H1 (cell line): Measurements from ENCODE around the gene ETV2. TPM values are rescaled to one million over a fixed set of nuclear protein-coding genes. Genes with fewer than 3 reads are reported as not detected.

ENCODE experiments used
- CTCF ChIA-PET: fragments of 300-600 bp; sonication (Branson Sonifier 250); formaldehyde crosslinking; loops from one replicate; lab custom pipeline; 2021; ENCODE audit not compliant: partially characterized antibody; lab: Charles Lee
- POLR2A ChIA-PET: fragments of 300-600 bp; sonication (Branson Sonifier 250); formaldehyde crosslinking; loops from one replicate; lab custom pipeline; 2021; ENCODE audit warnings: inconsistent platforms; ENCODE audit not compliant: partially characterized antibody; lab: Charles Lee
- DNase-seq, 2 experiments: peaks; one replicate each; pipeline versions ENCODE4 v3.0.0 to v3.0.0-alpha.2; 2010 to 2022; ENCODE audit warnings: low spot score in 2 of 2, low read depth in 1 of 2, mixed read lengths in 1 of 2
- FAIRE-seq: peaks from 2 replicates; lab custom pipeline; 2011; peaks lifted over from hg19 to GRCh38; lab: Jason Lieb, UNC
- H2AFZ ChIP-seq: 2 replicates; pipeline ENCODE4 v1.8.1; 2012; ENCODE audit warnings: low read length, inconsistent platforms
- H2AK5ac ChIP-seq: 2 replicates; pipeline ENCODE4 v1.6.1; 2013; ENCODE audit warnings: low read depth, low read length
- H2BK120ac ChIP-seq: replicated peaks from 2 replicates; pipeline ENCODE3; 2013; ENCODE audit warnings: low read depth, low read length, inconsistent platforms
- H2BK12ac ChIP-seq: 2 replicates; pipeline ENCODE4 v1.6.1; 2013; ENCODE audit warnings: low read depth, low read length
- H2BK15ac ChIP-seq: 2 replicates; pipeline ENCODE4 v1.6.1; 2013; ENCODE audit warnings: low read length
- H2BK20ac ChIP-seq: 2 replicates; pipeline ENCODE4 v1.6.1; 2013; ENCODE audit warnings: low read length
- H2BK5ac ChIP-seq: 2 replicates; pipeline ENCODE4 v1.6.1; 2013; ENCODE audit warnings: low read depth, low read length
- H3K14ac ChIP-seq: 2 replicates; pipeline ENCODE4 v1.6.1; 2013; ENCODE audit warnings: inconsistent platforms; ENCODE audit not compliant: insufficient read length
- H3K18ac ChIP-seq: 2 replicates; pipeline ENCODE4 v1.6.1; 2013; ENCODE audit warnings: low read length; ENCODE audit errors: extremely low read depth
- H3K23ac ChIP-seq: 2 replicates; pipeline ENCODE4 v1.6.1; 2013; ENCODE audit warnings: inconsistent platforms; ENCODE audit not compliant: insufficient read length
- H3K23me2 ChIP-seq: 2 replicates; pipeline ENCODE4 v1.6.1; 2013; ENCODE audit warnings: low read depth, low read length
- H3K27ac ChIP-seq: 2 replicates; pipeline ENCODE4 v1.6.1; 2011; ENCODE audit warnings: low read depth, low read length, inconsistent platforms
- H3K27me3 ChIP-seq, 4 experiments: replicated peaks in 1 of 4; 1 replicate in 1 of 4; 2 replicates in 3 of 4; pipeline versions ENCODE4 v1.6.1 to v1.8.1; 2011 to 2013; ENCODE audit warnings: low read length in 3 of 4, mild to moderate bottlenecking in 3 of 4, inconsistent platforms in 2 of 4, mixed read lengths in 2 of 4, moderate library complexity in 1 of 4; ENCODE audit not compliant: control insufficient read depth in 3 of 4, insufficient read depth in 3 of 4; ENCODE audit errors: extremely low read depth in 1 of 4
- H3K36me3 ChIP-seq, 4 experiments: 2 replicates each; pipeline versions ENCODE4 v1.6.1 to v1.8.1; 2011 to 2013; ENCODE audit warnings: mild to moderate bottlenecking in 4 of 4, low read length in 3 of 4, moderate library complexity in 2 of 4, control low read depth in 1 of 4, inconsistent platforms in 1 of 4; ENCODE audit not compliant: insufficient read depth in 4 of 4, control insufficient read depth in 2 of 4
- H3K4ac ChIP-seq: replicated peaks from 2 replicates; pipeline ENCODE3; 2013; ENCODE audit warnings: low read length, low read depth, mixed read lengths, inconsistent platforms; ENCODE audit not compliant: insufficient read length
- H3K4me1 ChIP-seq, 4 experiments: replicated peaks in 1 of 4; 1 replicate in 1 of 4; 2 replicates in 3 of 4; pipeline versions ENCODE4 v1.6.1 to v1.8.1; 2011 to 2013; ENCODE audit warnings: low read length in 3 of 4, inconsistent platforms in 2 of 4, mixed read lengths in 1 of 4; ENCODE audit not compliant: insufficient read depth in 4 of 4, control insufficient read depth in 3 of 4
- H3K4me2 ChIP-seq, 2 experiments: 2 replicates each; pipeline versions ENCODE4 v1.6.1 to v1.8.1; 2011 to 2013; ENCODE audit warnings: low read depth in 2 of 2, low read length in 2 of 2, control low read depth in 1 of 2, inconsistent platforms in 1 of 2, mild to moderate bottlenecking in 1 of 2; ENCODE audit not compliant: insufficient read depth in 1 of 2
- H3K4me3 ChIP-seq, 4 experiments: fragments of 200-600, 300-600 bp in 1 of 4; sonication (generic), shearing (Covaris generic), sonication (Bioruptor Twin) in 1 of 4; 2 replicates each; pipeline versions ENCODE4 v1.5.1 to v1.8.1; 2011 to 2016; ENCODE audit warnings: low read length in 4 of 4, low read depth in 3 of 4, control low read depth in 2 of 4, inconsistent platforms in 2 of 4, mild to moderate bottlenecking in 2 of 4, mixed read lengths in 1 of 4, moderate library complexity in 1 of 4; ENCODE audit not compliant: insufficient read depth in 2 of 4; ENCODE audit errors: extremely low read depth in 1 of 4
- H3K56ac ChIP-seq: replicated peaks from 2 replicates; pipeline ENCODE3; 2013; ENCODE audit warnings: low read depth, mild to moderate bottlenecking, mixed read lengths, low read length, inconsistent platforms; ENCODE audit not compliant: insufficient read length
- H3K79me1 ChIP-seq: 2 replicates; pipeline ENCODE4 v1.6.1; 2013; ENCODE audit warnings: low read depth, low read length, control low read depth
- H3K79me2 ChIP-seq, 2 experiments: 2 replicates each; pipeline versions ENCODE4 v1.6.1 to v1.8.1; 2012 to 2013; ENCODE audit warnings: low read length in 2 of 2, mild to moderate bottlenecking in 2 of 2, inconsistent platforms in 1 of 2; ENCODE audit not compliant: insufficient read depth in 2 of 2, control insufficient read depth in 1 of 2
- H3K9ac ChIP-seq, 4 experiments: replicated peaks in 1 of 4; 1 replicate in 1 of 4; 2 replicates in 3 of 4; pipeline versions ENCODE4 v1.6.1 to v1.8.1; 2011 to 2013; ENCODE audit warnings: low read depth in 3 of 4, low read length in 3 of 4, control low read depth in 2 of 4, mild to moderate bottlenecking in 2 of 4, moderate library complexity in 2 of 4, inconsistent platforms in 1 of 4; ENCODE audit errors: extremely low read depth in 1 of 4
- H3K9me3 ChIP-seq, 2 experiments: 2 replicates each; pipeline versions ENCODE4 v1.6.1 to v1.8.1; 2012 to 2013; ENCODE audit warnings: mild to moderate bottlenecking in 2 of 2, moderate library complexity in 2 of 2, control low read depth in 1 of 2, inconsistent platforms in 1 of 2, low read depth in 1 of 2, low read length in 1 of 2, mixed read lengths in 1 of 2; ENCODE audit not compliant: insufficient read depth in 2 of 2
- H4K20me1 ChIP-seq, 2 experiments: replicated peaks in 1 of 2; 2 replicates each; pipeline versions ENCODE3 to v1.8.1; 2011 to 2013; ENCODE audit warnings: inconsistent platforms in 2 of 2, low read length in 2 of 2, mild to moderate bottlenecking in 1 of 2; ENCODE audit not compliant: insufficient read depth in 2 of 2, control insufficient read depth in 1 of 2
- H4K5ac ChIP-seq: 2 replicates; pipeline ENCODE4 v1.6.1; 2013; ENCODE audit warnings: low read length, low read depth, mixed read lengths, inconsistent platforms; ENCODE audit not compliant: insufficient read length
- H4K8ac ChIP-seq: 2 replicates; pipeline ENCODE4 v1.8.0; 2013; ENCODE audit warnings: mild to moderate bottlenecking, moderate library complexity, low read length, inconsistent platforms; ENCODE audit not compliant: insufficient read depth; ENCODE audit errors: extremely low read depth
- H4K91ac ChIP-seq: replicated peaks from 2 replicates; pipeline ENCODE3; 2013; ENCODE audit warnings: low read length, mixed read lengths, inconsistent platforms; ENCODE audit not compliant: insufficient read length
- HDAC6 ChIP-seq: IDR thresholded peaks from one replicate; pipeline ENCODE4 v1.7.1; 2012; ENCODE audit warnings: low read depth, mild to moderate bottlenecking, inconsistent platforms, low read length, moderate library complexity
- NRF1 ChIP-seq: IDR thresholded peaks from 2 replicates; pipeline ENCODE4 v1.6.1; 2011; ENCODE audit warnings: mild to moderate bottlenecking, low read depth, low read length, improper control_type of control experiment
- POLR2A ChIP-seq, 2 experiments: IDR thresholded peaks; 1 replicate in 1 of 2; 2 replicates in 1 of 2; pipeline ENCODE4 v1.6.1; 2011; ENCODE audit warnings: low read depth in 2 of 2, low read length in 2 of 2, mild to moderate bottlenecking in 2 of 2; ENCODE audit errors: control extremely low read depth in 1 of 2
- WGBS, 2 experiments: shearing (Covaris generic) in 1 of 2; methylation state at CpG; one replicate each; pipeline versions ENCODE4 v1.1.6 to v1.1.7; 2013 to 2015; ENCODE audit warnings: low lambda C conversion rate in 2 of 2, mixed read lengths in 2 of 2, inconsistent platforms in 1 of 2, low coverage in 1 of 2, missing lambda C conversion rate in 1 of 2; ENCODE audit not compliant: insufficient replicate concordance in 2 of 2, insufficient coverage in 1 of 2, insufficient read length in 1 of 2; ENCODE audit errors: extremely low coverage in 1 of 2, missing lambda C conversion rate in 1 of 2; 5-methylcytosine and 5-hydroxymethylcytosine counted together
- polyA plus RNA-seq, 7 experiments: library from polyadenylated mRNA; depleted of rRNA in 3 of 7; stranded (reverse) in 5 of 7; unstranded in 2 of 7; fragments of >200 nt in 5 of 7; fragments of 200-250 nt in 2 of 7; gene quantifications; 1 replicate in 5 of 7; 2 replicates in 1 of 7; 4 replicates in 1 of 7; pipeline versions ENCODE4 v1.2.1 to v1.2.3, GENCODE V29; 2011 to 2013; ENCODE audit warnings: missing spikeins in 2 of 7, mixed read lengths in 2 of 7
- total RNA-seq: library from RNA; stranded (reverse); fragmentation: NEBNext Ultra II Directional; extraction: Animal tissue kit (Norgen Biotek cat#: 25700); gene quantifications from 2 replicates; pipeline ENCODE4 v1.2.1, GENCODE V29; 2021

ETV2 gene
- total and polyA plus RNA-seq, 2 of the 8 experiments (the other 6 are each of a cell fraction or from before 2014, with no cell fraction given): 0.88 to 1.3 TPM

DNA sequence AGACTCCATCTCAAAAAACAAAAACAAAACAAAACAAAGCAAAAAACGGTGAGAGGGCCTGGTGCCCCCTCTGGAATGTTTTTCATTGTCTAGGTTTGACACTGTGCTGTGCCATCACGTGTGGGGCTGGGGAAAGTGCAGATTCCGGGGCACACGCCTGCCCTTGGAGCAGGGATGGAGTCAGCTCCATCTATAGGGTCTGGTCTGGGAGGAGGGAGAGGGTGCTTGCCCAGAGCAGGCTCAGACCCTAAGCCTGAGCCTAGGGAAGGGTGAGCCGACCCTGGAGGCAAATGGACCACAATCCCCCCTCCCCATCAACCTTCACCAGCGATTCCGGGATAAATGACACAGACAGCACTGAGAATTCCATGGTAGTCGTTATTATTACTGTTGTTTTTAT lies 51.9 kb downstream of the ETV2 start:
- TF ChIP-seq NRF1: no peak
- TF ChIP-seq HDAC6: no peak
- no peak for TF ChIP-seq POLR2A (IDR thresholded peaks at IDR 0.05; ENCODE audit: control extremely low read depth in 1 of 2, low read depth in 2 of 2, low read length in 2 of 2)
- TF ChIP-seq, all 59 proteins: peak for 0
- Histone ChIP-seq H4K20me1 (no peaks in the 10 kb centered on the region), H2AFZ (no peak overlapping the region), H2AK5ac (no peak overlapping the region), H3K23me2 (no peaks in the 10 kb centered on the region), H3K4me3 (no peak overlapping the region), H2BK5ac (0 out of 2 replicates have a peak overlapping the region, but pooled peaks have one; percentile 26), H4K91ac (no peak overlapping the region), H3K36me3 (no peaks in the 10 kb centered on the region), H3K27ac (no peak overlapping the region), H3K79me2 (no peaks in the 10 kb centered on the region), H3K9me3 (no peaks in the 10 kb centered on the region), H3K4me1 (no peaks in the 10 kb centered on the region), H2BK12ac (peak overlapping the region; percentile 89; the same call in 1 of the 2 replicates), H3K23ac (no peak overlapping the region), H2BK15ac (peak overlapping the region; percentile 12; the same call in 1 of the 2 replicates), H2BK120ac (no peak overlapping the region), H3K9ac (no peak overlapping the region), H3K79me1 (no peaks in the 10 kb centered on the region), H3K14ac (no peak overlapping the region), H2BK20ac (peak overlapping the region; percentile 8; the same call in 1 of the 2 replicates), H3K56ac (no peak overlapping the region), H4K5ac (no peak overlapping the region), H3K27me3 (no peaks in the 10 kb centered on the region), H3K18ac (no peak overlapping the region; the same call in 1 of the 2 replicates), H3K4ac (no peak overlapping the region), H3K4me2 (no peak overlapping the region), H4K8ac (no peak overlapping the region)
- FAIRE-seq (no peak), DNase-seq (no peak)
- ChIA-PET POLR2A (interaction anchor here (0.6 to 1.7 kb wide), 7 partner anchors 20 to 412 kb away, joined by 3 to 9 read pairs (median 3); partner anchors contain the start of genes PSENEN and U2AF1L4), CTCF (interaction anchor here (0.6 to 7.6 kb wide), 14 partner anchors 12 to 361 kb away, joined by 3 to 105 read pairs (median 4); partner anchors contain the start of genes THAP8 and ZBTB32)
- WGBS, 2 experiments: 29% methylated on average over 8 of the region's 8 CpGs; no CpG with 5 or more reads in 1 of the 2 experiments
